NCI-H526 treated with DMSO at 0.1 percent for 48 hours (cell line): ENCODE results near the gene PRR18.
"Not testable (repeated sequence)": the region's sequence is repeated elsewhere in the genome, so short reads cannot be mapped to it uniquely, and the experiment has no call there.

ENCODE experiments used
- DNase-seq: peaks from one replicate; lab custom pipeline; 2025; lab: John Stamatoyannopoulos, UW

The PRR18 gene, protein sequence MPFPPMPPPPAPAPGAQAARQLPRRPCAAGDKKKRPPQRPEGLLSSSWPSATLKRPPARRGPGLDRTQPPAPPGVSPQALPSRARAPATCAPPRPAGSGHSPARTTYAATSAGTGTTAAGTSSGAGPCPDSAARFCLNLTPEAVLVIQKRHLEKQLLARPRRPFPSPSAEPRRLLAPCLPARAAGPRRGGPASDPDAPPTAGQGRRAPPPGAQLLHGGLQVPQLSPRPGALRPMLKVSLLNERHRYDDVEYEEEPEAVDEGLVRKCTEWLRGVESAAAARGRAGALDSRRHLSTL

DNA sequence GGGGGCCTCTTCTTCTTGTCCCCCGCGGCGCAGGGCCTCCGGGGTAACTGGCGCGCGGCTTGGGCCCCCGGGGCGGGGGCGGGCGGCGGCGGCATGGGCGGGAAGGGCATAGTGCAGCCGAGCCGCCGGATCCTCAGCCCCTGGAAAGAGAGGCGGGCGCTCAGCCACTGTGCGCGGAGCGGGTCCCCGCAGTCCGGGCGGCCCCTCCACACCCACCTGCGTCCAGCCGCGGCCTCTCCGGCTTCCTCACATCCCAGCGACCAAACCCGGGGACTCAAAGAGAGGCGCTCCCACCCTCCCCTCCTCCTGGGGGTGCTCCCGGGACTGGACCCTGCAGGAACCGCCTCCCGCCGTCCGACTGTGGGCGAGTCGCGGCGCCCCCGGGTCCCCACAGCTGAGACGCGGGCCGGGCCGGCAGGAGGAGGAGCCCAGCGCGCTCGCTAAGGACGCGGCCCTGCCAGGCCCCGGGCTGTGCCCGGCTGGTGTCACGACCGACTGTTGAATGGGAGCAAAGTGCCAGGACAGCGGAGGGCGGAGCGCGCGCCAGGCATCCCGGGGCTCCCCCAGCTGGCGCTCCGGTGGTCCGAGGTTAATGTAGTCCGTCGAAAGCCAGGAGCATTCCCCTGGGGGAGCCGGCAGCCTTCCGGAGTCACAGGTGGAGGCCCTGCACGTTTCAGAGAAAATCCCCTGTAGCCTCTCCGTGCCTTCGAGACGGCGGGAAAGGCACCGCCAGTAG lies at the start of gene PRR18:
PRR18 (minus strand) TSS at position 360 of the 736 bp plus-strand sequence; CDS start at position 110, 250 bp downstream.
- DNase-seq, result no peak

DNA sequence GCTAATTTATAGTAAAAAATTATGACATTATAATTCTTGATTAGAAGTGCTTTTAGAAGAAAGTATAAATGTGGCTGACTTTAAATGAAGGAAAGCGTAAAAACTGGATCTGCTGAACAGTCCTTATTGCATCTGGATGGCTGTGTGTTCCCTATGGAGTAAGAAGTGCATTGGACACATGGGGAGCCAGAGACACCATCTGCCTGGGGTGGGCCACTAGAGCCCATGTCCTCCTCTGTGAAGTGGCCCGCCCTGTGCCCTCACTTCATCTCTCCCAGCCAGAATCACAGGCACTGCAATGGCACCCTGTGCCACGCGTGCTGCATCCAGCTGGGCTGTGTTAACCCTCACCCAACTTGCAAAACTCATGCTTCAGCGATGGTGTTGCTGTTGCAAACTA lies 47.4 kb upstream of the PRR18 start:
- no peak for DNase-seq

DNA sequence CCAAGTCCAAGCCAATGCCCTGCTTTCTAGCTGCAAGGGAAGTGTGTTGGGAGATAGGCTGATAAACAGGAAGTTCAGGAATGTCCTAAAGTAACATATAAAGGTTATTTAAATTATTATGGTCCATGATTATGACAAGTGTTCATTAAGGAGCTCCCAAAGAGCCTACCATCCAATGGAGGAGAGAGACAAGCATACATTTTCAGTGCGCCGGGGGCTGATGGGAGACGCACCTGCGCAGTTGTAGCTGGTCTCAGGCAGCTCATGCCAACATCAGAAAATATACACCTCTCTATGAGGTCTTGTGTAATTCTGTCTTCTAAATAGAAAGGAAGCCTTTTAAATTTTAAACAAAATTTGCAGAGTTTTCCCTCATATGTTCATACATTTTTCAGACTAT lies 46.8 kb upstream of the PRR18 start:
- DNase-seq, result no peak

DNA sequence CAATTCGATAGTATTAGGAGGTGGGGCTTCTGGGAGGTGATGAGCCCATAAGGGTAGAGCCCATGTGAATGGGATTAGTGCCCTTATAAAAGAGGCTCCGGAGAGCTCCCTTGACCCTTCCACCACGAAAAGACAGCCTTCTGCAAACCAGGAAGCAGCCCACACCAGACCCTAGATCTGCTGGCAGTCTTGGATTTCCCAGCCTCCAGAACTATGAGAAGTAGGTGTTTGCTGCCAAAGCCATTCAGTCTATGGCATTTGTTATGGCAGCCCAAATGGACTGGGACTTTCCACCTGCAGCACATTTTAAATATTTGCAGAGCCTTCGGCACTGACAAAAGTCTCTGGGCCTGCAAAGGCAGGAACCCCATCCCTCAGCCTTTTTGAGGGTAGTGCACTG lies 46.0 kb upstream of the PRR18 start:
- no peak for DNase-seq

DNA sequence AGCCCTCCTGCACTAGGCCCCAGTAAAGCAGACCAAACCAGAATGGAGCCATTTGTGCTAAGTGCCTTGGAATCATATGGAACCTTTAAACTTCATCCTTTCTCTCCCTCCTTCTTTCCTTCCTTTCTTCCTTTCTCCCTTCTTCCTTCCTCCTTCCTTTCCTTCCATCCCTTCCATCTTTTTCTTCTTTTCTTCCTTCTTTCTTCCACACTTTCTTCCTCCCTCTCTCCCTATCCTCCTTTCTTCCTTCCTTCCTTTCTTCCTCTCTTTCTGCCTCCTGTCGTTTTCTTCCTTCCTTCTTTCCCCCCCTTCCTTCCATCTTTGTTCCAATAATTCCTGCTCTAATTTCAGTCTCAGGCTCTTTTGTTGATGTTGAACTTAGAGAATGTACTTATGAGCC lies 45.3 kb upstream of the PRR18 start:
- no peak for DNase-seq

DNA sequence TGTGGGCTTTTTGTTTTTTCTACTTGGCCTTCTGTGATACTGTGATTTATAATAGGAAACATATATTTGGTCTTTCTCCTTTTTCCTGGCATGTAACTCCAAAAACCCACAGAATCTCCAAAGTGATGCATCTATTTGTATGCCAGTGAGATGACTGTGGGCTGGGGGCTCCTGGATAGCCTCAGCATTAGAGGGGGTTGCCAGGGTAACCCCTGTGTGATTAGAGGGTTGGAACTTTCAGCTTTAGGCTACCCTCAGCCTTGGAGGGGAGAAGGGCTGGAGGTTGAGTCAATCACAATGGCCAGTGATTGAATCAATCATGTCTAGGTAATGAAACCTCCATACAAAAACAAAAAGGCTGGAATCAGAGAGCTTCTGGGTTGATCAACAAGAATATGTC lies 44.7 kb upstream of the PRR18 start:
- no peak for DNase-seq

DNA sequence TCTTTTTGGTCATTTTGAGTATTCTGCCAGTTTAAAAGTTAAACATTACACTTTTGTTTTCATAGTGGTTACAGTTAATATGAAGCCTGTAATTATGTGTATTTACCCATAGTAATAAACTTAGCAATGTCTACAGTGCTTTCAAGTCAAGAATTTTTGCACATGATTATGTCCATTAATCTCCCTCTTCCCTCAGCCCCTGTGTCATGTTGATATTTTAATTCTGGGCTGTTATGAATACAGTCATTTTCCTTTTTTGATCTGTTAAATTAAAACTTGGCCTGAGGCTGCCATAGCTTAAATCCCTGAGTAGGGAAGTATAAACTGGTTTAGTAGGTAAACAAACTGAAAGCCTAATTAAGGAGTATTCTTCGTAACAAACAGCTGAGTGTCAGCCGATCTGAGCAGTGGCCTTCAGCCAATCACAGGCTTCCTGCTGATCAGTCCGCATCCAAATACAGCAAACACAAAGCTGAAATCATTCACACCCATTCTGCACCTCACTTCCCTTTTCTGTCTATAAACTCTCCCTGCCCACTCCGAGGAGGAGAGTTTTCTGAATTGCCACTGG lies 43.6 kb upstream of the PRR18 start:
- no peak for DNase-seq

DNA sequence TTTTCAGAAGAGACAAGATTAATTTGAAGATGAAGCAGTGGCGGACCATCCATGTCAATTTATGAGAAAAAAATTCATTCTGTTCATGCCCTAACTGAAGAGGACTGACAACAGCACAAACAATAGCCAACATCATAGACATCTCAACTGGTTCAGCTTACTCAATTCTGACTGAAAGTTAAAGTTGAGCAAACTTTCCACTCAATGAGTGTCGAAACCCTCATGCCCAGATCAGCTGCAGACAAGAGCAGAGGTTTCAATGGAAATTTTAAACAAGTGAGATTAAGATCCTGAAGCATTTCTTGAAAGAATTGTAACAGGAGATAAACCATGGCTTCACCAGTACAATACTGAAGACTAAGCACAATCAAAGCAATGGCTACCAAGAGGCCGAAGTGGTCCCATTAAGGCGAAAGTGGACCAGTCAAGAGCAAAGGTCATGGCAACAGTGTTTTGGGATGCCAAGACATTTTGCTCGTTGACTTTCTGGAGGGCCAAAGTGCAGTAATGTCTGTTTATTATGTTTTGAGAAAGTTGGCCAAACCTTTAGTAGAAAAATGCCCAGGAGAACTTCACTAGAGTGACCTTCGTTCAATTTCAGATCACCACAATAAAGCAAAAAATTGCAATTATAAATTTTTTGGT lies 40.2 kb upstream of the PRR18 start:
- no peak for DNase-seq

DNA sequence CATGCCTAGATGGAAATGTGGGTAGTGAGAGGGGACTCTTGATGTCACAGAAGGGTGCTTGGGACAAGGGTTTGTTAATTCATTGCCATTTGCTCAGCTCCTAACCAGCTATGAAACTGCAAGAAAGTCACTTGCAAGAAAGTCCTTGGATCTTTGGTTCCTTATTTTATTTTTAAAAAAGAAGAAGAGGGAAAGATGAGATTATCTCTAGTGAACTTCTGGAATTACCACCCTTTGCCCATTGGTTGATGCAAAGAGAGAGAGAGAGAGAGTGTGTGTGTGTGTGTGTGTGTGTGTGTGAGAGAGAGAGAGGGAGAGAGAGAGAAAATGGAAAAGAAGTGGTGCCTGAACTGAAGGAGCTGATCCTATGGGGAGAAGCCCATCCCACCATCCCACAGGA lies 38.8 kb upstream of the PRR18 start:
- no peak for DNase-seq

DNA sequence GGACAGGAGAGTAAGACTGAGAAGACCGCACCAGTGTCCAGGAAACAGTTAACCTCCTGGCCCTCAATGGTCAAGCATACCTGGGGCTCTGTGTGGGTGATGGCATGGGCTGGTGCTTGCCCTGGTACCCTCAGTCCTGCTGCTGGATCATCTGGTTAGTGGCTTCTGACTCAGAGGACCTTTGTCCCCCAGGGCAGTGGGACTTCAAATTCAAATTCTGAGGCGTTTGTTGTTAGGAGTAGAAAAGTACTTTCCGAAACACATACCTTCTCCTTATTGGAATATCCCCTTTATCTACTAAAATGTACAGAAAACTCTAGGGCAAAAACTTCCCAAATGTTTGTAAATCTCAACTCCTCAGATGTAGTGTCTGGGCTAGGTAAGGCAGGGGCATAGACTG lies 38.3 kb upstream of the PRR18 start:
- DNase-seq, result no peak

DNA sequence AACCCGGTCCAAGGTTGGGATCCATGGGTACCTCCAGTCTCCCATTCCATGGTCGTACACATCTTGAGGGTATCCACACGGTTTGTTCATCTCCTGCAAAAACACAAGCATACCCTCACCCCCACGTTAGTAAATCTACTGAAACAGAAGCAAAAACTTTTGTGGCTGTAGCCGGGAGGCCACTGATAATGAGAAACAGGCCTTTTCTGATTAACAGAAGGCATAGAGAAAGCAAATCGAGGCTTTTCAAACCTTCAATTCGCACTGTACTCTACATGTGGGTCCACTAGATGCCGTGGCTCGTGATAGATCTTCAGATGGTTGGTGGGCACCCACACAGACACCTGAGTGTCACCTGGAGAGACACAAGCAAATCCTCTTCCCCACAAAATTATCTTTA lies 37.5 kb upstream of the PRR18 start:
- DNase-seq, result not testable (repeated sequence)

DNA sequence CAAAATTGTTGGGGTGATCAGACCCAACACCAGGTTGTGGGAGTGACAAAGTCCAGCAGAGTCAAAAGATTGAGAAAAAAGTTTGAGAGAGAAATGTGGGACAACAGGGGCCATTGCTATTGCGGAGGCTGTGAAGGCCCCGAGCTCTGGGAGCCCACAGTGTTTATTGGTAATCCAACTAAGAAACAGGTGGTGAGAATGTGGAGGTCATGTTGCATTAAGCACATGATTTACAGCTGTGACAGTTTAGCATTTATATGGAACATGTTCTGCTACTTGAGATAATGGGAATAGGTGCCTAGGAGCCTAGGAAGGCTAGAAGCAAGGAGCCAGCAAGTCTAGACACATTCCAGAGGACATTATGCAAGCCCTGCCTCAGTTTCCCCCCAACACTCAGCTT lies 36.7 kb upstream of the PRR18 start:
- not testable (repeated sequence) for DNase-seq

DNA sequence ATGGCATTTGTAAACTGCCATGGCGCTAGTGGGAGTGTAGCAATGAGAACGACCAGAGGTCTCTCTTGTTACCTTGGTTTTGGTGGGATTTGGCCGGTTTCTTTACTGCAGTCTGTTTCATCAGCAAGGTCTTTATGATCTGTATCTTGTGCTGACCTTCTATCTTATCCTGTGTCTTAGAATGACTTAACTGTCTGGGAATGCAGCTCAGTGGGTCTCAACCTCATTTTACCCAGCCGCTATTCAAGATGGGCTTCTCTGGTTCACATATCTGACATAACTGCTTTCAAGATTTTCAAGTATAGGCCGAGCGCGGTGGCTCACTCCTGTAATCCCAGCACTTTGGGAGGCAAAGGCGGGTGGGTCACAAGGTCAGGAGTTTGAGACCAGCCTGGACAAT lies 36.0 kb upstream of the PRR18 start:
- no peak for DNase-seq

DNA sequence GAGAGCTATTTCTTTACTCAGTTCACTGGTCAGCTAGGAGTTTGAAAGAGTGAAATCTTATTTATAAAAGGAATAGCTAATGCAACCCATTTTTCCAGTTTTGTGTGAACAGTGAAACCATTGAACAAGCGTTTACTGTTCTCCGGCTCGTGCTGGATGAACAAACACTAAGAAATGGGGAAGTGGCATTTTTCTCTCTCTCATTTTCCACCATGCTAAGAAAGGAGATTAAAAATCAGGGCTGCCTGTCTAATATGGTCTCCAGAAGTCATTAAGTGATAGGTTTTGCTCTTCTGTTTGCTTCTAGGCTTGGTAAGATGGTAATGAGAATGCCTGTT lies 34.9 kb upstream of the PRR18 start:
- no peak for DNase-seq

DNA sequence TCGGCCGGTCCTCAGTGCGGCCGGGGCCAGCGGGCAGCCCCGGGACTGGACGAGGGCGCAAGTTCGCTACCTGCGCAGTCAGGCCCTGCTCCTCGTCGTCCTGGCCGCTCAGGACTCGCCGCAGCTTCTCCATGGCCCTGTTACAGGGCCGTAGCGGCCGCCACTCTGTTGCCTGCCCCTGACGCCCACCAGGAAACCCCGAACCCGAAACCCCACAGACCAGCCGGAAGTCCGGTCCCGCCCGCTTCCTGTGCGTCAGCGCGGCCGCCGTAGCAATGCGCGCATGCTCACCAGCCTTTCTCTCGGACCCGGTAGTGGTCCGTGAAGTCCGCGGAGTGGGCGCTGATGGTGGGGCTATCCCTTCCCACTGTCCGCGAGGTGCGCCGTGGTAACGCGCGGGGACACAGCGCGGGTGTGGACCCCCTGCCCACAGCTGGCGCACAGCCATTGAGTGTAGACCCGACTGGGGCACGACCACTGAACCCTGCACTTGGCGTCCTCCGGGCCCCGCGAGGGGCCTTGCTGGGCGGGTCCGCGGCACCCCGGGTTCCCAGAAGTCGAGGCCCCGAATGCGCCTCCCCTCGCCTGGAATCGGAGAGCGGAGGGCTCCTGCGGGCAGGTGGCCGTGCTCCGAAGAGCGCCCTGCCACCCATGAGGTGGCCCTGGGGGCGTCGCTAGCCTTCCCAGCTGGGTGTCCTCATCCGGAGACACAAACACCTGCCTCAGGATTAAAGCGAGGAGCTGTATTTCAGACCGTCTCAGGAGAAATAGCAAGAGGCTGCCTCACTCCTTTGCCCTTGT lies 34.4 kb upstream of the PRR18 start, which contains the start of gene SFT2D1:
SFT2D1 (minus strand) TSS at position 197 of the 801 bp plus-strand sequence; CDS start at position 133, 64 bp downstream.
- peak; percentile 40 for DNase-seq

DNA sequence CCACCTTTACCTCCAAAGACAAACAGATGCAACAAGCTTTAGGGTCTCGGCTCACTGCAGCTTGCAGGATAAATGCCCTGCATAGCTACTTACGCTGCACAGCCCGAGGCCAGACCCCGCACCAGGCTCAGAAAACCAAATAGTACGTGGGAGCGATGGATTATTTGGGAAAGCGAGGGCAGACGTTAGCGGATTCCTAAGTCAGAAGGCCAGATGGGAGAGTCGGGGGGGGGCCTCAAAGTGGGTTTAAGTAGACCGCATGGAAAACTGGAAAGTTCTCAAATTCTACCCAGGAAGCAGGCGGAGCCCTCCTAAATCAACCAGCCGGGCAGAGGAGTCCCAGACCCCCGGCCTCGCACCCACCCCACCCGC lies 33.8 kb upstream of the PRR18 start:
- no peak for DNase-seq

DNA sequence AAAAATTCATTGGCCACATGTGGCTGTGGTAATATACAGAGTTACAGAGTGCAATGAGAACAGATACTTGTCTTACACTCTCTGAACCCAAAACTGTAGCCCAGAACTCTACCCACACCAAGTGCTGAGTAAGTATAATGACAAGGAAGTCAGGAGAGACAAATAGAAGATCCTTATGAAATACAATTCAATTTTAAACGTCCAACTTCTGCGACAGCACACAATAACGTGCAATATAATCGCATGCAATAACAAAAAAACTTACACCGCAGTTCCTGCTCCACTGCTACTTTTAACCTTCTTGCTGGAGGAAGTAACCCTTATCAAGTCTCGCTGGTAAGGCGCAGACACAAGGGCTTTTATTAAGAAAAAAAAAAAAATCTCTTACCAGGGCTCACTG lies 33.3 kb upstream of the PRR18 start:
- no peak for DNase-seq

DNA sequence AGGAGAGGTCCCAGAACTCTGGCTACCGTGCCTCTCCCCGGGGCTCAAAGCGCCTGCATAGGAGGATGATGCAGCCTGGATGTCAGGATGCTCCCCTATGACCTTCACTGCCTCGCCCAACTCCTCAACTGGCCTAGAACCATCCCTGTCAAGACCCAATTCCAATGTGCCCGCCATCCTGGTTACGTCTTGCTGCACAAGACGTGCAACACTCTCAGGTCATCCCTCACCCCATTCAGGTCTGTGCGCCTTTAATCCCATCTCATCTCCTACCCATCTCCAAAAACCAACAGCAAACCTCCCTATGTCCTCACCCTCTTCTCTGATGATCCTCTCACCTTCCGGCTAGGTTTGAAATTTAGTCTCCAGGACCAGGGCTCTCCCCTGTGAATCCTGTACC lies 30.7 kb upstream of the PRR18 start:
- no peak for DNase-seq

DNA sequence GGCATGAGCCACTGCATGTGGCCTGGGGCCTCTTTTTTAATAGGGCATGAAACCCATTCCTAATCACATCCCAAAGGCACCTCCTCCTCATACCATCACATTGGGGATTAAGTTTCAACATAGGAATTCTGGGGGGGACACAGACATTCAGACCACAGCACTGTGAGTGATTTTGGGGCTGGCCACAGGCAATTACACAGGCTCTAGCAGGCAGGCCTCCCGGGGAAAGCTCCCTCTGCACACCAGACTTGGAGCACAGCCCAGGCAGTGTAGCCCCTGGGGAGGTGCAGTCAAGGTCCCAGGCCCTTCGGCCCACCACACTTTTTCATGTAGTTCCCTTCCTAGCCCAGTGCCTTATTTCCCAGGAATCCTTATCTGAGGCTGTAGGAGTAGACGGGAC lies 28.7 kb upstream of the PRR18 start:
- DNase-seq, result no peak

DNA sequence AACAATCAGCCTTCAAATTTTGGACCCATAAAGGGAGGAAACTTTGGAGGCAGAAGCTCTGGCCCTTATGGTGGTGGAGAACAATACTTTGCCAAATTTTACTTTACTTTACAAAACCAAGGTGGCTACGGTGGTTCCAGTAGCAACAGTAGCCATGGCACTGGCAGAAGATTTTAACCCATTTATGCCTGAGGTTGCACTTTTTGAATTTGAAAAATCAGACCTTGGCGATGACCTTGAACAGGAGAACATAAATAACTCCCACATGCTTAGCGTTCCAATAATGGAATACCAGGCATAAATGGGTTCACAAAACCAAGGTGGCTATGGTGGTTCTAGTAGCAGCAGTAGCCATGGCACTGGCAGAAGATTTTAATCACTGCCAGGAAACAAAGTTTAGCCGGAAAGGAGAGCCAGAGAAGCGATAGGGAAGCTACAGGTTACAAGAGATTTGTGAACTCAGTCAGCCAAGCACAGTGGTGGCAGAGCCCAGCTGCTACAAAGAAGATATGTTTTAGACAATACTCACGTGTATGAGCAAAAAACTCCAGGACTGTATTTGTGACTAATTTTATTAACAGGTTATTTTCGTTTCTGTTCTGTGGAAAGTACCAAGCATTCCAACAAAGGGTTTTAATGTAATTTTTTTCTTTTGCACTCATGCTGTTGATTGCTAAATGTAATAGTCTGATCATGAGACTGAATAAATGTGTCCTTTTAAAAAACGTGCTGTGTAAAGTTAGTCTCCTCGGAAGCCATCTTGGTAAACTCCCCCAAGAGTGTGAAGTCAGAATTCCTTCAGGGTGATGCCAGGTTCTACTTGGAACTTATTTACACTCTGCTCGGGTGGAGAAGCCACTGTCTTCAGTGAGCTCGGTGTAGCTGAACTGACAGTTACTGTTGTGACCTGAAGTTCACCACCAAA lies 27.4 kb upstream of the PRR18 start:
- no peak for DNase-seq

DNA sequence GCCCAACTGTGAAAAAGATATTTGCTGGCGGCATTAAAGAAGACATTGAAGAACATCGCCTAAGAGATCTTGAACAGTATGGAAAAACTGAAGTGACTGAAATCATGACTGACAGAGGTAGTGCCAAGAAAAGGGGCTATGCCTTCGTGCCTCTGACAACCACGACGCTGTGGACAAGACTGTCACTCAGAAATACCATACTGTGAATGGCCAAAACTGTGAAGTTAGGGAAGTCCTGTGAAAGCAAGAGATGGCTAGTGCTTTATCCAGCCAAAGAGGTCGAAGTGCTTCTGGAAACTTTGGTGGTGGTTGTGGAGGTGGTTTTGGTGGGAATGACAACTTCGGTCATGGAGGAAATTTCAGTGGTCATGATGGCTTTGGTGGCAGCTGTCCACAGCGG lies 26.7 kb upstream of the PRR18 start:
- DNase-seq, result no peak
